ENCODE measurements around the gene PKP1.

DNA sequence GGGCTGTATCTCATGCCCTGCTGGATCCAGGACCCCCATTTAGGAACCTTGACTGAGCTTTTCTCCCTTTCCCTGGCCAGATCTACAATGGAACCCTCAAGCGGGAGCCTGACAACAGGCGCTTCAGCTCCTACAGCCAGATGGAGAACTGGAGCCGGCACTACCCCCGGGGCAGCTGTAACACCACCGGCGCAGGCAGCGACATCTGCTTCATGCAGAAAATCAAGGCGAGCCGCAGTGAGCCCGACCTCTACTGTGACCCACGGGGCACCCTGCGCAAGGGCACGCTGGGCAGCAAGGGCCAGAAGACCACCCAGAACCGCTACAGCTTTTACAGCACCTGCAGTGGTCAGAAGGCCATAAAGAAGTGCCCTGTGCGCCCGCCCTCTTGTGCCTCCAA lies 29.8 kb downstream of the PKP1 start:
- TF ChIP-seq EZH2 (IDR thresholded peaks at IDR 0.05; ENCODE audit: low read depth) (no peak), CTCF (conservative IDR thresholded peaks at IDR 0.05) (no peak)
